H9 (cell line): ENCODE data around the gene SS18L1. TPM values are rescaled to one million over a fixed set of nuclear protein-coding genes. Genes with fewer than 3 reads are reported as not detected.

Source experiments
- DNase-seq: peaks from one replicate; pipeline ENCODE4 v3.0.0-alpha.2; 2017
- H2AFZ ChIP-seq: one replicate; pipeline ENCODE4 v1.6.1; 2013; ENCODE audit warnings: mild to moderate bottlenecking, low read length, control low read depth, moderate library complexity
- H2AK5ac ChIP-seq: 2 replicates; pipeline ENCODE4 v1.6.1; 2013; ENCODE audit warnings: low read length, control low read depth, mixed read lengths; ENCODE audit not compliant: insufficient read length
- H2BK120ac ChIP-seq: one replicate; pipeline ENCODE4 v1.6.1; 2013; ENCODE audit warnings: low read depth, mild to moderate bottlenecking, low read length, control low read depth, inconsistent platforms; ENCODE audit not compliant: poor library complexity, severe bottlenecking
- H2BK12ac ChIP-seq: 2 replicates; pipeline ENCODE4 v1.6.1; 2013; ENCODE audit warnings: low read length, control low read depth, mixed read lengths, low read depth; ENCODE audit not compliant: insufficient read length
- H2BK15ac ChIP-seq: 2 replicates; pipeline ENCODE4 v1.6.1; 2013; ENCODE audit warnings: low read depth, low read length, control low read depth
- H2BK20ac ChIP-seq: one replicate; pipeline ENCODE4 v1.6.1; 2013; ENCODE audit warnings: low read depth, mild to moderate bottlenecking, low read length, control low read depth, inconsistent platforms; ENCODE audit not compliant: poor library complexity, severe bottlenecking
- H2BK5ac ChIP-seq: 2 replicates; pipeline ENCODE4 v1.6.1; 2013; ENCODE audit warnings: low read length, control low read depth, mixed read lengths; ENCODE audit not compliant: insufficient read length
- H3K14ac ChIP-seq: 2 replicates; pipeline ENCODE4 v1.6.1; 2013; ENCODE audit warnings: low read length, control low read depth; ENCODE audit not compliant: insufficient read depth
- H3K18ac ChIP-seq: 2 replicates; pipeline ENCODE4 v1.6.1; 2013; ENCODE audit warnings: low read depth, mild to moderate bottlenecking, mixed read lengths, low read length, control low read depth; ENCODE audit not compliant: insufficient read length
- H3K23ac ChIP-seq: 2 replicates; pipeline ENCODE4 v1.6.1; 2013; ENCODE audit warnings: low read length, control low read depth, mixed read lengths, low read depth; ENCODE audit not compliant: insufficient read length
- H3K23me2 ChIP-seq: 2 replicates; pipeline ENCODE4 v1.6.1; 2013; ENCODE audit warnings: low read depth, mild to moderate bottlenecking, mixed read lengths, low read length, control low read depth; ENCODE audit not compliant: insufficient read length, poor library complexity, severe bottlenecking
- H3K27ac ChIP-seq: 2 replicates; pipeline ENCODE4 v1.5.1; 2013; ENCODE audit warnings: low read length, control low read depth, mixed read lengths, low read depth; ENCODE audit not compliant: insufficient read length
- H3K27me3 ChIP-seq: 2 replicates; pipeline ENCODE4 v1.6.1; 2013; ENCODE audit warnings: low read length, control low read depth, inconsistent platforms; ENCODE audit not compliant: insufficient read depth
- H3K4ac ChIP-seq: 2 replicates; pipeline ENCODE4 v1.6.1; 2013; ENCODE audit warnings: low read depth, mild to moderate bottlenecking, control low read depth, inconsistent platforms, low read length, moderate library complexity
- H3K4me1 ChIP-seq: 2 replicates; pipeline ENCODE4 v1.6.1; 2013; ENCODE audit warnings: low read length, control low read depth, inconsistent platforms; ENCODE audit not compliant: insufficient read depth
- H3K4me2 ChIP-seq: 2 replicates; pipeline ENCODE4 v1.6.1; 2013; ENCODE audit warnings: low read length, control low read depth, mixed read lengths; ENCODE audit not compliant: insufficient read length, insufficient read depth
- H3K56ac ChIP-seq: 2 replicates; pipeline ENCODE4 v1.6.1; 2013; ENCODE audit warnings: low read depth, mild to moderate bottlenecking, mixed read lengths, low read length, control low read depth; ENCODE audit not compliant: insufficient read length
- H3K79me1 ChIP-seq: 2 replicates; pipeline ENCODE4 v1.6.1; 2013; ENCODE audit warnings: low read depth, mild to moderate bottlenecking, moderate library complexity, low read length, control low read depth, inconsistent platforms; ENCODE audit not compliant: insufficient read depth, poor library complexity, severe bottlenecking
- H3K79me2 ChIP-seq: 2 replicates; pipeline ENCODE4 v1.6.1; 2013; ENCODE audit warnings: low read length, control low read depth, inconsistent platforms; ENCODE audit not compliant: insufficient read depth
- H3K9ac ChIP-seq: 2 replicates; pipeline ENCODE4 v1.6.1; 2013; ENCODE audit warnings: low read length, control low read depth, mixed read lengths; ENCODE audit not compliant: insufficient read length; ENCODE audit errors: extremely low read depth
- H3K9me3 ChIP-seq: one replicate; pipeline ENCODE4 v1.6.1; 2013; ENCODE audit warnings: low read depth, low read length, inconsistent platforms; ENCODE audit not compliant: control insufficient read depth
- H3T11ph ChIP-seq: one replicate; pipeline ENCODE4 v1.6.1; 2013; ENCODE audit warnings: mild to moderate bottlenecking, low read length, control low read depth, inconsistent platforms
- H4K20me1 ChIP-seq: one replicate; pipeline ENCODE4 v1.6.1; 2013; ENCODE audit not compliant: control insufficient read depth, insufficient read length, insufficient read depth
- H4K5ac ChIP-seq: 2 replicates; pipeline ENCODE4 v1.6.1; 2013; ENCODE audit warnings: low read depth, mild to moderate bottlenecking, mixed read lengths, low read length, control low read depth; ENCODE audit not compliant: insufficient read length
- H4K8ac ChIP-seq: replicated peaks from 2 replicates; pipeline ENCODE4 v1.6.1; 2013; ENCODE audit warnings: low read length, control low read depth, mixed read lengths, low read depth; ENCODE audit not compliant: insufficient read length
- H4K91ac ChIP-seq: 2 replicates; pipeline ENCODE4 v1.6.1; 2013; ENCODE audit warnings: low read depth, mild to moderate bottlenecking, moderate library complexity, mixed read lengths, low read length, control low read depth; ENCODE audit not compliant: insufficient read length
- H3K27ac Mint-ChIP-seq, 3 experiments: 2 replicates in 2 of 3; 3 replicates in 1 of 3; pipeline ENCODE4 v1.8.0; 2020 to 2021; ENCODE audit warnings: mixed read lengths in 3 of 3, mild to moderate bottlenecking in 1 of 3, moderate library complexity in 1 of 3
- H3K27me3 Mint-ChIP-seq: 2 replicates; pipeline ENCODE4 v1.8.0; 2021; ENCODE audit warnings: low read depth, mild to moderate bottlenecking, moderate library complexity, mixed read lengths
- H3K36me3 Mint-ChIP-seq, 3 experiments: 2 replicates in 2 of 3; 3 replicates in 1 of 3; pipeline ENCODE4 v1.8.0; 2020 to 2021; ENCODE audit warnings: low read depth in 3 of 3, mixed read lengths in 3 of 3; ENCODE audit not compliant: insufficient read depth in 1 of 3
- H3K4me1 Mint-ChIP-seq, 2 experiments: 2 replicates each; pipeline ENCODE4 v1.8.0; 2020; ENCODE audit warnings: mixed read lengths in 2 of 2
- H3K4me3 Mint-ChIP-seq, 2 experiments: 2 replicates in 1 of 2; 3 replicates in 1 of 2; pipeline ENCODE4 v1.8.0; 2020 to 2021; ENCODE audit warnings: mild to moderate bottlenecking in 2 of 2, mixed read lengths in 2 of 2, moderate library complexity in 1 of 2
- H3K9me3 Mint-ChIP-seq, 2 experiments: 2 replicates in 1 of 2; 3 replicates in 1 of 2; pipeline ENCODE4 v1.8.0; 2020; ENCODE audit warnings: mild to moderate bottlenecking in 2 of 2, mixed read lengths in 2 of 2, moderate library complexity in 1 of 2
- CTCF ChIP-seq: fragments of 200-600 bp; sonication (generic); conservative IDR thresholded peaks from 3 replicates; pipeline ENCODE4 v1.8.0; 2021; ENCODE audit warnings: antibody characterized with exemption, mild to moderate bottlenecking
- WGBS: extraction: QIAGEN DNeasy Blood & Tissue Kit; methylation state at CpG from one replicate; pipeline ENCODE4 v1.1.7; 2013; ENCODE audit warnings: missing lambda C conversion rate, low lambda C conversion rate, mixed read lengths; ENCODE audit not compliant: insufficient read length; ENCODE audit errors: extremely low coverage; 5-methylcytosine and 5-hydroxymethylcytosine counted together
- total RNA-seq: library from RNA; stranded (reverse); gene quantifications from 2 replicates; pipeline ENCODE4 v1.2.1, GENCODE V29; 2021

The SS18L1 gene
- total RNA-seq, 1 experiment from 2014 or later = 22.2 TPM

DNA sequence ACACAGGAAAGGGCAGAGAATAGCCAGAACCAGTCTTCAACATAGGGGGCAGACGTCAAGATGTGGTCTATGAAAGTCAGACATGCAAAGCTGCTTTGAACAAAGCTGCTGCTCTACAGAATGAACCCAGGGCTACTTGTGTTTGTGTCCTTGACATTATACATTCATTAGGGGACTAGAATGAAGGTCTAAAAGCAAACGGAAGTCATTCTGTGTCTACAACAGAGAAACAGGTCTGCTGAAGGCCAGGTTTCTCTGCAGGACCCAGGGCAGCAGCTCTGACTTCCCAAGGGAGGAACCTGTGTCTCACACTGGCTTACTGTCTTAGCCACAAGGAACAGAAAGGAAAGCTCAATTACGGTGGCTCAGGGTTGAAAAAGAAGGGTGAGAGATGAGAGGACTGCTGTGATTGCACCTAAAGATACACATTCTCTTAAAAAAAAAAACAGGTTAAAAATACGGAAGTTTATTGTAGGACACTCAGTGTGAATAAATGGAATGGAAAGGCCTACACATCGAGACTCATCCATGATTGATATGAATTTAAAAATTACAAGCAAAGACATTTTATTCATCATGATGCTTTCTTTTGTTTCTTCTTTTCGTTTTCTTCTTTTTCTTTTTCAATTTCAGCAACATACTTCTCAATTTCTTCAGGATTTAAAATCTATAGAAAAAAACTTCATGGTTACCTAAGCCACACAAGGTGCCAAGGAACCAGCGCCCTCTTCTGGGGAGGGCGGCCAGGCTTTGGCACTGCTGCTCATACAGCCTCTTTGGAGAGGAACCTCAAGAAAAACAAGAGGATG is 7.1 kb upstream of the SS18L1 start:
- TF ChIP-seq CTCF = peak; percentile 91
- H3K4me3 Mint-ChIP-seq = no peak overlapping the region; a peak in 2 of 5 replicates
- H3K27ac ChIP-seq = no peak overlapping the region
- H3K36me3 Mint-ChIP-seq = peaks cover 51 to 99% (median 88%) of the 10 kb centered on the region in 3 experiments; a peak in 6 of 7 replicates
- H3K14ac ChIP-seq = no peak overlapping the region
- H3K9me3 Mint-ChIP-seq = no peaks in the 10 kb centered on the region
- peaks cover 10% of the 10 kb centered on the region; the same call in 1 of the 2 replicates for H3K79me2 ChIP-seq
- no peaks in the 10 kb centered on the region for H3K23me2 ChIP-seq
- peaks cover 6 to 7% of the 10 kb centered on the region in 2 experiments for H3K4me1 Mint-ChIP-seq
- H3K79me1 ChIP-seq = no peaks in the 10 kb centered on the region
- H3K23ac ChIP-seq = no peak overlapping the region
- no peaks in the 10 kb centered on the region for H4K20me1 ChIP-seq
- WGBS = no CpG with 5 or more reads among the region's 8 CpGs
- no peak overlapping the region for H3T11ph ChIP-seq
- no peak overlapping the region for H3K4me2 ChIP-seq
- DNase-seq = peak; percentile 70
- H2BK20ac ChIP-seq = no peak overlapping the region
- H2AK5ac ChIP-seq = no peak overlapping the region
- H3K4ac ChIP-seq = no peak overlapping the region
- H3K9ac ChIP-seq = no peak overlapping the region
- no peak overlapping the region for H2BK12ac ChIP-seq
- H3K9me3 ChIP-seq = no peaks in the 10 kb centered on the region
- H2BK5ac ChIP-seq = no peak overlapping the region
- peak overlapping the region in 2 of 3 experiments; percentile 59 to 84; a peak in 4 of 7 replicates for H3K27ac Mint-ChIP-seq
- H3K27me3 Mint-ChIP-seq = no peaks in the 10 kb centered on the region; the same call in 1 of the 2 replicates
- no peak overlapping the region for H2BK120ac ChIP-seq
- H4K5ac ChIP-seq = no peak overlapping the region
- no peak overlapping the region for H4K91ac ChIP-seq
- H3K4me1 ChIP-seq = no peaks in the 10 kb centered on the region
- H3K18ac ChIP-seq = no peak overlapping the region
- H2AFZ ChIP-seq = no peak overlapping the region
- no peak overlapping the region for H4K8ac ChIP-seq
- H2BK15ac ChIP-seq = no peak overlapping the region
- H3K27me3 ChIP-seq = no peaks in the 10 kb centered on the region
- no peak overlapping the region for H3K56ac ChIP-seq
